Esophagus squamous epithelium (tissue), 5 donors: ENCODE results near the gene SHCBP1L. TPM values are rescaled to one million over a fixed set of nuclear protein-coding genes. Genes with fewer than 3 reads are reported as not detected.

Experiments
- DNase-seq: peaks from one replicate; lab custom pipeline; 2025; lab: John Stamatoyannopoulos, UW
- H3K27ac ChIP-seq, 4 donors: fragments of 200-600 bp; sonication (generic); one replicate each; pipeline ENCODE4 v1.5.1; 2016 to 2019; ENCODE audit warnings: mild to moderate bottlenecking in 1 of 4
- H3K27me3 ChIP-seq, 4 donors: fragments of 200-600 bp; sonication (generic); 1 replicate in 3 of 4; 2 replicates in 1 of 4; pipeline versions ENCODE4 v1.5.1 to v1.6.0; 2017 to 2021; ENCODE audit warnings: antibody characterized with exemption in 1 of 4
- H3K36me3 ChIP-seq, 3 donors: fragments of 200-600 bp; sonication (generic); one replicate each; pipeline ENCODE4 v1.5.1; 2016 to 2019
- H3K4me1 ChIP-seq, 3 donors: fragments of 200-600 bp; sonication (generic); one replicate each; pipeline ENCODE4 v1.5.1; 2017 to 2019
- H3K4me3 ChIP-seq, 4 donors: fragments of 200-600 bp; sonication (generic); 1 replicate in 3 of 4; 2 replicates in 1 of 4; pipeline ENCODE4 v1.5.1; 2016 to 2019; ENCODE audit warnings: mild to moderate bottlenecking in 2 of 4, moderate library complexity in 1 of 4
- H3K9me3 ChIP-seq, 3 donors: fragments of 200-600 bp; sonication (generic); one replicate each; pipeline ENCODE4 v1.5.1; 2016 to 2019
- CTCF ChIP-seq, 6 experiments: fragments of 450-650 bp in 4 of 6; fragments of 200-600 bp in 2 of 6; sonication (generic) in 2 of 6; IDR thresholded peaks; one replicate each; pipeline ENCODE4 v1.5.1; 2016 to 2019; ENCODE audit warnings: antibody characterized with exemption in 6 of 6, mild to moderate bottlenecking in 4 of 6, moderate library complexity in 4 of 6
- POLR2A ChIP-seq, 4 donors: fragments of 450-650 bp; IDR thresholded peaks; one replicate each; pipeline ENCODE4 v1.6.1; 2017; ENCODE audit warnings: antibody characterized with exemption in 4 of 4, mild to moderate bottlenecking in 4 of 4, moderate library complexity in 3 of 4
- whole genome bisulfite sequencing, 2 donors: methylation state at CpG; one replicate each; pipeline ENCODE4 v1.1.5; 2018; 5-methylcytosine and 5-hydroxymethylcytosine counted together
- intact Hi-C: fragments of 100-400 bp; cut with DNase I; formaldehyde crosslinking; loops from one replicate; pipeline ENCODE4 v1.15.0; 2022
- total RNA-seq, 4 donors: library from RNA; depleted of rRNA; stranded (reverse); fragments of >200 nt; gene quantifications; one replicate each; pipeline ENCODE4 v1.1.0, GENCODE V29; 2016
- donor health status: DM: yes; HTN: yes; CAD: no.

SHCBP1L gene
- total RNA-seq, 4 donors from 2014 or later = 0.40 TPM; not detected in 3

GRCh38 chr1:182972231-182972630 lies 19.3 kb upstream of the SHCBP1L start:
- intact Hi-C loops = no loop called here
- H3K4me3 ChIP-seq = no peak overlapping the region
- H3K27me3 ChIP-seq = no peaks in the 10 kb centered on the region
- H3K36me3 ChIP-seq = no peaks in the 10 kb centered on the region
- H3K4me1 ChIP-seq = no peaks in the 10 kb centered on the region
- no peak overlapping the region for H3K27ac ChIP-seq
- WGBS, 2 donors = 84 to 85% methylated on average over 2 of the region's 2 CpGs
- no peak for DNase-seq
- H3K9me3 ChIP-seq = no peaks in the 10 kb centered on the region
- TF ChIP-seq CTCF (IDR thresholded peaks at IDR 0.05) = no peak
- TF ChIP-seq POLR2A (IDR thresholded peaks at IDR 0.05) = no peak

- TF ChIP-seq POLR2A (IDR thresholded peaks at IDR 0.05) (no peak), CTCF (IDR thresholded peaks at IDR 0.05) (no peak)
- Histone ChIP-seq H3K36me3 (no peaks in the 10 kb centered on the region), H3K27ac (no peak overlapping the region), H3K27me3 (no peaks in the 10 kb centered on the region), H3K4me1 (no peaks in the 10 kb centered on the region), H3K9me3 (no peaks in the 10 kb centered on the region), H3K4me3 (no peak overlapping the region)
- 86 to 96% methylated on average over 1 of the region's 1 CpG for WGBS, 2 donors
- intact Hi-C loops = no loop called here
- DNase-seq = no peak
These were observed 18.3 kb upstream of the SHCBP1L start for GRCh38 chr1:182971219-182971618.

GRCh38 chr1:182968836-182969734 lies 16.1 kb upstream of the SHCBP1L start:
- intact Hi-C loops = loop anchor here (10.0 kb wide), 1 partner anchor 56 kb away; the partner anchor contains the start of gene LAMC1
- no peak overlapping the region for H3K4me3 ChIP-seq
- 82 to 88% methylated on average over 5 of the region's 5 CpGs for WGBS, 2 donors
- no peak for TF ChIP-seq CTCF (IDR thresholded peaks at IDR 0.05)
- no peak for TF ChIP-seq POLR2A (IDR thresholded peaks at IDR 0.05)
- H3K4me1 ChIP-seq = no peaks in the 10 kb centered on the region
- no peak overlapping the region for H3K27ac ChIP-seq
- no peaks in the 10 kb centered on the region for H3K36me3 ChIP-seq
- no peak for DNase-seq
- H3K9me3 ChIP-seq = no peaks in the 10 kb centered on the region
- H3K27me3 ChIP-seq = no peaks in the 10 kb centered on the region

- Histone ChIP-seq H3K27ac (no peak overlapping the region), H3K36me3 (no peaks in the 10 kb centered on the region), H3K27me3 (no peaks in the 10 kb centered on the region), H3K4me3 (no peak overlapping the region), H3K4me1 (peaks cover 0 to 3% (median 0%) of the 10 kb centered on the region in 3 donors), H3K9me3 (no peaks in the 10 kb centered on the region)
- no peak for TF ChIP-seq CTCF (IDR thresholded peaks at IDR 0.05)
- TF ChIP-seq POLR2A (IDR thresholded peaks at IDR 0.05) = no peak
- no peak for DNase-seq
- WGBS, 2 donors = 44 to 56% methylated on average over 3 to 4 of the region's 4 CpGs
- intact Hi-C loops = loop anchor here (10.0 kb wide), 1 partner anchor 57 kb away; the partner anchor contains the start of gene LAMC1
These were observed 15.3 kb upstream of the SHCBP1L start for GRCh38 chr1:182968151-182968741.

- no peaks in the 10 kb centered on the region for H3K27me3 ChIP-seq
- H3K27ac ChIP-seq = no peak overlapping the region
- WGBS, 2 donors = 88 to 90% methylated on average over 1 of the region's 1 CpG
- no peaks in the 10 kb centered on the region for H3K36me3 ChIP-seq
- H3K4me1 ChIP-seq = peaks cover 0 to 9% (median 0%) of the 10 kb centered on the region in 3 donors
- DNase-seq = no peak
- TF ChIP-seq POLR2A (IDR thresholded peaks at IDR 0.05) = no peak
- no peak for TF ChIP-seq CTCF (IDR thresholded peaks at IDR 0.05)
- intact Hi-C loops = loop anchor here (10.0 kb wide), 1 partner anchor 59 kb away; the partner anchor contains the start of gene LAMC1
- no peaks in the 10 kb centered on the region for H3K9me3 ChIP-seq
- no peak overlapping the region for H3K4me3 ChIP-seq
These were observed 12.9 kb upstream of the SHCBP1L start for GRCh38 chr1:182965861-182966260.
